SK-N-SH (cell line): ENCODE measurements around the gene RNF146. TPM values are rescaled to one million over a fixed set of nuclear protein-coding genes. Genes with fewer than 3 reads are reported as not detected.

ENCODE experiments used
- CTCF ChIA-PET: fragments of 300-600, 350-600 bp; formaldehyde crosslinking; extraction: SDS; loops from one replicate; lab custom pipeline; 2021; lab: Yijun Ruan, JAX
- POLR2A ChIA-PET: fragments of 350-600 bp; sonication (Branson Sonifier 250); formaldehyde crosslinking; extraction: SDS; loops from one replicate; lab custom pipeline; 2020; ENCODE audit warnings: antibody characterized with exemption, inconsistent platforms; lab: Yijun Ruan, JAX
- DNase-seq: peaks from one replicate; pipeline ENCODE4 v3.0.0; 2012
- H2AFZ ChIP-seq: fragments of 200-600 bp; sonication (generic); 2 replicates; pipeline ENCODE4 v1.8.1; 2016; ENCODE audit warnings: antibody characterized with exemption, mild to moderate bottlenecking, low read depth
- H3F3A ChIP-seq: fragments of 200-600 bp; sonication (generic); replicated peaks from 2 replicates; pipeline ENCODE3; 2016; ENCODE audit warnings: antibody characterized with exemption, mild to moderate bottlenecking; ENCODE audit not compliant: insufficient read depth
- H3K27ac ChIP-seq, 2 experiments: fragments of 200-500 bp in 1 of 2; fragments of 200-600 bp in 1 of 2; sonication (Bioruptor generic) in 1 of 2; sonication (generic), shearing (Covaris generic) in 1 of 2; 2 replicates each; pipeline versions ENCODE4 v1.5.1 to v1.6.1; 2014 to 2016; ENCODE audit warnings: low read depth in 2 of 2, inconsistent platforms in 1 of 2, low read length in 1 of 2, mild to moderate bottlenecking in 1 of 2, mixed read lengths in 1 of 2
- H3K27me3 ChIP-seq: fragments of 200-600 bp; sonication (generic), shearing (Covaris generic); 2 replicates; pipeline ENCODE4 v1.6.1; 2016; ENCODE audit warnings: mixed run types; ENCODE audit not compliant: insufficient read depth
- H3K36me3 ChIP-seq, 2 experiments: fragments of 200-500 bp in 1 of 2; fragments of 200-600 bp in 1 of 2; sonication (Bioruptor generic) in 1 of 2; sonication (generic) in 1 of 2; replicated peaks in 1 of 2; 2 replicates each; pipeline versions ENCODE3 to v1.5.1; 2014 to 2016; ENCODE audit warnings: low read length in 1 of 2, mild to moderate bottlenecking in 1 of 2; ENCODE audit not compliant: insufficient read depth in 2 of 2, control insufficient read depth in 1 of 2
- H3K4me1 ChIP-seq, 2 experiments: fragments of 200-500 bp in 1 of 2; fragments of 200-600 bp in 1 of 2; sonication (Bioruptor generic) in 1 of 2; sonication (generic), shearing (Covaris generic) in 1 of 2; 2 replicates each; pipeline versions ENCODE4 v1.5.1 to v1.6.1; 2014 to 2016; ENCODE audit warnings: low read depth in 1 of 2, low read length in 1 of 2, mixed run types in 1 of 2; ENCODE audit not compliant: insufficient read depth in 2 of 2, control insufficient read depth in 1 of 2
- H3K4me2 ChIP-seq: fragments of 200-600 bp; sonication (generic), shearing (Covaris generic); 2 replicates; pipeline ENCODE4 v1.6.1; 2017; ENCODE audit warnings: mixed run types
- H3K4me3 ChIP-seq, 2 experiments: fragments of 200-500 bp in 1 of 2; fragments of 200-600 bp in 1 of 2; sonication (Bioruptor generic) in 1 of 2; sonication (generic), shearing (Covaris generic) in 1 of 2; 2 replicates each; pipeline versions ENCODE4 v1.5.1 to v1.8.1; 2014 to 2016; ENCODE audit warnings: low read depth in 2 of 2, inconsistent platforms in 1 of 2, low read length in 1 of 2, mild to moderate bottlenecking in 1 of 2, mixed read lengths in 1 of 2, moderate library complexity in 1 of 2
- H3K79me2 ChIP-seq: fragments of 200-600 bp; sonication (generic); 2 replicates; pipeline ENCODE4 v1.8.1; 2017; ENCODE audit warnings: mild to moderate bottlenecking; ENCODE audit not compliant: insufficient read depth
- H3K9ac ChIP-seq: fragments of 200-600 bp; sonication (generic); 2 replicates; pipeline ENCODE4 v1.6.1; 2017; ENCODE audit warnings: mixed run types
- H3K9me2 ChIP-seq: fragments of 200-600 bp; sonication (generic); 2 replicates; pipeline ENCODE4 v1.6.1; 2017; ENCODE audit warnings: mixed run types
- H3K9me3 ChIP-seq: fragments of 200-600 bp; sonication (generic); 2 replicates; pipeline ENCODE4 v1.6.1; 2017; ENCODE audit warnings: mixed run types, mild to moderate bottlenecking, moderate library complexity
- H4K20me1 ChIP-seq: fragments of 200-600 bp; sonication (generic); 2 replicates; pipeline ENCODE4 v1.6.1; 2017; ENCODE audit warnings: mild to moderate bottlenecking, mixed run types; ENCODE audit not compliant: insufficient read depth
- GATA2 ChIP-seq: sonication (generic); formaldehyde crosslinking; IDR thresholded peaks from 2 replicates; pipeline ENCODE4 v1.5.0; 2020; ENCODE audit warnings: mild to moderate bottlenecking, missing genetic modification reagents
- IRF3 ChIP-seq: fragments of 150-350 bp; IDR thresholded peaks from 2 replicates; pipeline ENCODE4 v1.6.1; 2016; ENCODE audit warnings: mild to moderate bottlenecking, low read depth, low read length
- JUND ChIP-seq: IDR thresholded peaks from 2 replicates; pipeline ENCODE4 v1.4.0; 2012
- PBX3 ChIP-seq: IDR thresholded peaks from 2 replicates; pipeline ENCODE4; 2012
- RAD21 ChIP-seq: IDR thresholded peaks from 2 replicates; pipeline ENCODE4 v1.6.1; 2012; ENCODE audit warnings: mild to moderate bottlenecking, low read length
- SMC3 ChIP-seq: IDR thresholded peaks from 2 replicates; pipeline ENCODE4 v1.6.1; 2012; ENCODE audit warnings: low read depth, low read length, improper control_type of control experiment
- TCF12 ChIP-seq: IDR thresholded peaks from 2 replicates; pipeline ENCODE4 v1.4.0; 2012
- TEAD4 ChIP-seq: IDR thresholded peaks from 2 replicates; pipeline ENCODE4 v1.4.0; 2012; ENCODE audit warnings: mild to moderate bottlenecking, borderline replicate concordance; ENCODE audit not compliant: insufficient read depth
- USF1 ChIP-seq: IDR thresholded peaks from 2 replicates; pipeline ENCODE4 v1.4.0; 2012; ENCODE audit warnings: low read depth, borderline replicate concordance
- USF2 ChIP-seq: fragments of 150-350 bp; IDR thresholded peaks from 2 replicates; pipeline ENCODE4 v1.6.1; 2017; ENCODE audit warnings: antibody characterized with exemption, low read length, low read depth, borderline replicate concordance
- ZBTB33 ChIP-seq: IDR thresholded peaks from 2 replicates; pipeline ENCODE4 v1.4.0; 2012; ENCODE audit warnings: low read depth, borderline replicate concordance
- WGBS: methylation state at CpG from one replicate; pipeline ENCODE4 v1.1.6; 2017; ENCODE audit warnings: low lambda C conversion rate; 5-methylcytosine and 5-hydroxymethylcytosine counted together
- polyA plus RNA-seq, 3 experiments: library from polyadenylated mRNA; depleted of rRNA; stranded (reverse); fragments of >200 nt; gene quantifications; 2 replicates each; pipeline ENCODE4 v1.2.3, GENCODE V29; 2012

RNF146 gene
- polyA plus RNA-seq, 1 of the 3 experiments (the other 2 are of a cell fraction), result 29.2 TPM

- H3K27ac ChIP-seq, result no peak overlapping the region
- 84% methylated on average over 6 of the region's 6 CpGs for WGBS
- no peak for DNase-seq
- H3K9ac ChIP-seq, result no peak overlapping the region
- no peaks in the 10 kb centered on the region for H4K20me1 ChIP-seq
- H3K36me3 ChIP-seq, result peaks cover 61 to 75% of the 10 kb centered on the region in 2 experiments
- ChIA-PET POLR2A (no interaction called here), CTCF (interaction anchor here (1.2 to 1.5 kb wide), 2 partner anchors 14 to 19 kb away, joined by 3 read pairs; no protein-coding TSS in a partner anchor)
- H3K4me3 ChIP-seq, result no peak overlapping the region
- no peaks in the 10 kb centered on the region; the same call in none of the 2 replicates for H3K79me2 ChIP-seq
- no peaks in the 10 kb centered on the region; a peak in 1 of 4 replicates for H3K4me1 ChIP-seq
- no peak overlapping the region for H2AFZ ChIP-seq
- H3F3A ChIP-seq, result peaks cover 4% of the 10 kb centered on the region
- no peak overlapping the region for H3K4me2 ChIP-seq
- TF ChIP-seq RAD21, result no peak
- TF ChIP-seq USF2, result no peak
- no peak for TF ChIP-seq TEAD4
- no peak for TF ChIP-seq GATA2
- no peak for TF ChIP-seq PBX3
- TF ChIP-seq IRF3, result no peak
- no peak for TF ChIP-seq TCF12
- TF ChIP-seq USF1, result no peak
- H3K27me3 ChIP-seq, result no peaks in the 10 kb centered on the region
- H3K9me3 ChIP-seq, result no peaks in the 10 kb centered on the region
- H3K9me2 ChIP-seq, result no peaks in the 10 kb centered on the region
These were observed 50.9 kb downstream of the RNF146 start for GRCh38 chr6:127317388-127318128.

GRCh38 chr6:127319686-127320085, 53.0 kb downstream of the RNF146 start:
- ChIA-PET POLR2A (no interaction called here), CTCF (interaction anchor here (1.0 to 1.5 kb wide), 4 partner anchors 16 to 44 kb away, joined by 3 to 4 read pairs (median 3); no protein-coding TSS in a partner anchor)
- Histone ChIP-seq H4K20me1 (no peaks in the 10 kb centered on the region), H3K4me2 (no peak overlapping the region), H2AFZ (no peak overlapping the region), H3K36me3 (peaks cover 61 to 76% of the 10 kb centered on the region in 2 experiments), H3K4me1 (no peaks in the 10 kb centered on the region; a peak in 1 of 4 replicates), H3K79me2 (peaks cover 10% of the 10 kb centered on the region), H3F3A (peaks cover 3% of the 10 kb centered on the region), H3K9me2 (no peaks in the 10 kb centered on the region), H3K27me3 (no peaks in the 10 kb centered on the region), H3K9ac (no peak overlapping the region), H3K9me3 (no peaks in the 10 kb centered on the region), H3K4me3 (no peak overlapping the region), H3K27ac (no peak overlapping the region)
- no peak for TF ChIP-seq USF2
- TF ChIP-seq JUND, result no peak
- TF ChIP-seq SMC3, result no peak
- no peak for TF ChIP-seq ZBTB33
- DNase-seq, result no peak
- 100% methylated on average over 1 of the region's 1 CpG for WGBS
